ENCODE measurements around the gene CASK.

- TF ChIP-seq CTCF (IDR thresholded peaks at IDR 0.05) (no peak), EP300 (IDR thresholded peaks at IDR 0.05) (no peak)
Observed at GRCh38 chrX:41538707-41539106, 384.6 kb downstream of the CASK start.

Data from sigmoid colon (tissue), 4 donors.